Calu3 (cell line): Measurements from ENCODE around the gene FBXL7. TPM values are rescaled to one million over a fixed set of nuclear protein-coding genes. Genes with fewer than 3 reads are reported as not detected.

Source experiments
- BruUV-seq: library from RNA; stranded (reverse); fragments of 400-500 nt; replicated peaks from 2 replicates; lab custom pipeline; 2021; lab: Mats Ljungman, UMichigan
- CTCF ChIA-PET: fragments of 300-600 bp; sonication (Branson Sonifier 250); formaldehyde crosslinking; loops from one replicate; lab custom pipeline; 2022; ENCODE audit warnings: antibody characterized with exemption; lab: Charles Lee
- DNase-seq: peaks from one replicate; pipeline ENCODE4 v3.0.0; 2022
- H3K27ac Mint-ChIP-seq: one replicate; pipeline ENCODE4 v1.8.0; 2022; ENCODE audit warnings: mixed read lengths; ENCODE audit not compliant: unreplicated experiment
- H3K27me3 Mint-ChIP-seq: one replicate; pipeline ENCODE4 v1.8.0; 2022; ENCODE audit warnings: mixed read lengths; ENCODE audit not compliant: unreplicated experiment
- H3K36me3 Mint-ChIP-seq: one replicate; pipeline ENCODE4 v1.8.0; 2022; ENCODE audit warnings: mild to moderate bottlenecking, moderate library complexity, mixed read lengths; ENCODE audit not compliant: insufficient read depth, unreplicated experiment
- H3K4me1 Mint-ChIP-seq: one replicate; pipeline ENCODE4 v1.8.0; 2022; ENCODE audit warnings: mild to moderate bottlenecking, low read depth, mixed read lengths; ENCODE audit not compliant: unreplicated experiment
- H3K4me3 Mint-ChIP-seq: one replicate; pipeline ENCODE4 v1.8.0; 2022; ENCODE audit warnings: mild to moderate bottlenecking, low read depth, moderate library complexity, mixed read lengths; ENCODE audit not compliant: unreplicated experiment
- H3K9me3 Mint-ChIP-seq: one replicate; pipeline ENCODE4 v1.8.0; 2022; ENCODE audit warnings: low read depth, mixed read lengths; ENCODE audit not compliant: unreplicated experiment
- intact Hi-C: fragments of 100-400 bp; cut with micrococcal nuclease; formaldehyde crosslinking; loops from one replicate; pipeline ENCODE4 v1.10.0; 2022; ENCODE audit not compliant: unreplicated experiment
- total RNA-seq: library from RNA; stranded (reverse); gene quantifications from 2 replicates; pipeline ENCODE4 v1.2.3, GENCODE V29; 2022
- TF ChIP-seq, protein P1 (sequence below): fragments of 200-600 bp; IDR thresholded peaks from one replicate; pipeline ENCODE4 v1.8.0; 2022; ENCODE audit warnings: antibody characterized with exemption; ENCODE audit not compliant: unreplicated experiment

Gene FBXL7
- total RNA-seq, 1 experiment from 2014 or later = not detected

DNA sequence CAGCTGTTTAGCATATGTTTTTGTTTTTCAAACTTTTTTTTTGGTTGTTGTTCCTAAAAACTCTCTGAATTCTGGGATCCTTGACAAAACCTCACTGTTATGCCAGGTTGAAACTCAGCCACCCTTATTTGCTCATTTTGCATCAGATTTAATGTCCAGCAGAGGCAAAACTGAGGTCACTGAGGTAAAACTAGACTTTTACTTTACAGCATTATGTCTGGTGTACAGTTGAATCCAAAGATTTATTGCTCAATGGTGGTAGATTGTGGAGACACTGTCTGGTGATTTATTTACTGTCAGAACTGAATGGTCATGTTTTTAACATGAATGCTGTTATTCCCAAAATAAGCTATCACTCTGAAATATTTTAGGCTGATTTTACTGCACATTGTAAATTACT, 87.9 kb downstream of the FBXL7 start:
- Mint-ChIP-seq H3K27me3 (no peaks in the 10 kb centered on the region), H3K4me3 (no peak overlapping the region), H3K4me1 (no peaks in the 10 kb centered on the region), H3K36me3 (no peaks in the 10 kb centered on the region), H3K9me3 (peaks cover 21% of the 10 kb centered on the region), H3K27ac (no peak overlapping the region)
- intact Hi-C loops = no loop called here
- CTCF ChIA-PET = no interaction called here
- BruUV-seq = no TSS peak
- DNase-seq = no peak
- TF ChIP-seq, protein P1, sequence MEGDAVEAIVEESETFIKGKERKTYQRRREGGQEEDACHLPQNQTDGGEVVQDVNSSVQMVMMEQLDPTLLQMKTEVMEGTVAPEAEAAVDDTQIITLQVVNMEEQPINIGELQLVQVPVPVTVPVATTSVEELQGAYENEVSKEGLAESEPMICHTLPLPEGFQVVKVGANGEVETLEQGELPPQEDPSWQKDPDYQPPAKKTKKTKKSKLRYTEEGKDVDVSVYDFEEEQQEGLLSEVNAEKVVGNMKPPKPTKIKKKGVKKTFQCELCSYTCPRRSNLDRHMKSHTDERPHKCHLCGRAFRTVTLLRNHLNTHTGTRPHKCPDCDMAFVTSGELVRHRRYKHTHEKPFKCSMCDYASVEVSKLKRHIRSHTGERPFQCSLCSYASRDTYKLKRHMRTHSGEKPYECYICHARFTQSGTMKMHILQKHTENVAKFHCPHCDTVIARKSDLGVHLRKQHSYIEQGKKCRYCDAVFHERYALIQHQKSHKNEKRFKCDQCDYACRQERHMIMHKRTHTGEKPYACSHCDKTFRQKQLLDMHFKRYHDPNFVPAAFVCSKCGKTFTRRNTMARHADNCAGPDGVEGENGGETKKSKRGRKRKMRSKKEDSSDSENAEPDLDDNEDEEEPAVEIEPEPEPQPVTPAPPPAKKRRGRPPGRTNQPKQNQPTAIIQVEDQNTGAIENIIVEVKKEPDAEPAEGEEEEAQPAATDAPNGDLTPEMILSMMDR = no peak

DNA sequence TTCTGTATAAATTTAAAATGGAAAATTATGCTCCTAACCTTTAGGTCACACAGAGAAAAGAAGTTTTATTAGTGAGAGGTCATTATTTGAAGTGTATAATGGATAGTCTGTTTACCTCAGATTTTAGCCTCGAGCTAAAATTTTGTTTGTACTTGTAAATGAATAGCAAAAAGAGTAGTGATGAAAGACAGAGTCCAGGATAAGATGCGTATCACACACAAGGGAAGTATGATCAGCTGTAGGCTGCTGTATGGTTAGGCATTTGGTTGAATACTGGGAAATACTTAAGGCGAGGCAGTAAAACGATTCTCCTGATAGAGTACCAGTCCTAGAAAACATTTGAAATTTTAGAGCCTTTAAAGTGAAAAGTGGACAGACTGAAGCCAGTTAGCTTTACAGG, 92.7 kb downstream of the FBXL7 start:
- TF ChIP-seq, protein P1 = no peak
- H3K4me1 Mint-ChIP-seq = no peaks in the 10 kb centered on the region
- CTCF ChIA-PET = no interaction called here
- no peak overlapping the region for H3K27ac Mint-ChIP-seq
- H3K27me3 Mint-ChIP-seq = no peaks in the 10 kb centered on the region
- DNase-seq = no peak
- intact Hi-C loops = no loop called here
- no TSS peak for BruUV-seq
- H3K36me3 Mint-ChIP-seq = no peaks in the 10 kb centered on the region
- H3K4me3 Mint-ChIP-seq = no peak overlapping the region
- H3K9me3 Mint-ChIP-seq = peaks cover 13% of the 10 kb centered on the region

DNA sequence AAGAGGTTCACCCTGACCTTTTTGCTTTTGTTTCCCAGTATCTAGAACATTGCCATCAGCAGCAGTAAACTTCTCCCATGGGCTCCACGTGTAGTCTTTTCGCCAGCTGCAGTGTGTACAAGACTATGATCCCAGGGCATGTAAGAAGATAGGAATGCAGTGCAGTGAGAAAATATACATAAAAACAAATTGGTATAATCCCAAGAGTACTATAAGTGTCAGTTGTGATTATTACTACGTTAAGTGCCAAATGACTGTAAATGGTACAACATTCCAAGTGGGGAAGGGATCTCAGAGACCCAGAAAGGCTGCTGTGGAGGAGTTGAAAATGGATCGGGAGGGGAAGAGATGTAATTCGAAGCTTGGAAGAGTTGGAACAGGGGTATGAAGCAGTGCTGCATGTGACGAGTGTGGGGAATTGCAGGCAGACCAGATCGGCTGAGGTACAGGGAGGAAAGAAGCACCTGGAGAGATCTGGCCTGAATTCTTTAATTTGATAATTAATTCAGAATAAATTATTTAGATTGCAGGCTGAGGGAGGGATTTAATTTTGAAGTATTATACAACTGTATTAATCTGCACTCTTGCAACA, 95.1 kb downstream of the FBXL7 start:
- intact Hi-C loops = no loop called here
- BruUV-seq = no TSS peak
- no peaks in the 10 kb centered on the region for H3K4me1 Mint-ChIP-seq
- no peaks in the 10 kb centered on the region for H3K36me3 Mint-ChIP-seq
- TF ChIP-seq, protein P1 = no peak
- CTCF ChIA-PET = no interaction called here
- no peak overlapping the region for H3K4me3 Mint-ChIP-seq
- peaks cover 11% of the 10 kb centered on the region for H3K9me3 Mint-ChIP-seq
- DNase-seq = no peak
- no peaks in the 10 kb centered on the region for H3K27me3 Mint-ChIP-seq
- no peak overlapping the region for H3K27ac Mint-ChIP-seq

DNA sequence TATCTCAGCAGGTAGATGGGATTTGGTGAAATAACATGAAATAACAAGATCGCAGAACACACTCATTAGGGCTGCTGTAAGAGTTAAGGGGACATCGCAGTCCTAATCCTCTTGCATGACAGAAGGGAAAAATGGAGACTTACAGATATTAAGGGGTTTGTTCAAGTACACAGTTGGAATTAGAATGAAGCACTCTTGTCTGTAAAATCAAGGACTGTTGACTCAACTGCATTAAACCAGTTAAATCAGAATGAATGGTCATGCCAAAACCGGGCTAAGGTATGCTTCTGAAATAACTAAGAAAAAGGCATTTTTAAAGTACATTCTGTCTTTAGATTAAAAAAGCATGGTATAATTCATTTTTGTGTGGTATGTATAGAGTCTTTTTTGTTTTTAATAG, 95.9 kb downstream of the FBXL7 start:
- Mint-ChIP-seq H3K4me3 (no peak overlapping the region), H3K9me3 (peaks cover 8% of the 10 kb centered on the region), H3K4me1 (no peaks in the 10 kb centered on the region), H3K36me3 (no peaks in the 10 kb centered on the region), H3K27me3 (no peaks in the 10 kb centered on the region), H3K27ac (no peak overlapping the region)
- TF ChIP-seq, protein P1 = no peak
- no TSS peak for BruUV-seq
- CTCF ChIA-PET = no interaction called here
- intact Hi-C loops = no loop called here
- no peak for DNase-seq
